CD4-positive, alpha-beta T cell (primary cell): ENCODE measurements around the gene WASHC3. TPM values are rescaled to one million over a fixed set of nuclear protein-coding genes. Genes with fewer than 3 reads are reported as not detected.

Experiments used
- ATAC-seq: fragments of 200-7000 bp; cut with Tn5 transposase; one replicate; pipeline ENCODE4 v1.10.0; 2022; ENCODE audit warnings: mild to moderate bottlenecking; ENCODE audit not compliant: poor library complexity
- CTCF ChIA-PET: fragments of 350-600 bp; sonication (Branson Sonifier 250); formaldehyde crosslinking; loops from one replicate; lab custom pipeline; 2021; ENCODE audit warnings: antibody characterized with exemption, inconsistent platforms; lab: Charles Lee
- POLR2A ChIA-PET: fragments of 350-600 bp; sonication (Branson Sonifier 250); formaldehyde crosslinking; loops from one replicate; lab custom pipeline; 2021; ENCODE audit warnings: antibody characterized with exemption, inconsistent platforms; lab: Charles Lee
- DNase-seq, 14 experiments: peaks; one replicate each; pipeline ENCODE4 v3.0.0-alpha.2; 2013 to 2020; ENCODE audit warnings: mixed read lengths in 2 of 14
- H3K27ac ChIP-seq, 2 donors: one replicate each; pipeline versions ENCODE4 v1.5.1 to v1.7.0; 2013; ENCODE audit warnings: low read length in 2 of 2, low read depth in 1 of 2, mild to moderate bottlenecking in 1 of 2
- H3K27me3 ChIP-seq, 2 experiments: 1 replicate in 1 of 2; 2 replicates in 1 of 2; pipeline versions ENCODE4 v1.6.1 to v1.7.0; 2013; ENCODE audit warnings: low read length in 2 of 2, control low read depth in 1 of 2, mild to moderate bottlenecking in 1 of 2, moderate library complexity in 1 of 2; ENCODE audit not compliant: insufficient read depth in 2 of 2, control insufficient read depth in 1 of 2
- H3K36me3 ChIP-seq: one replicate; pipeline ENCODE4 v1.6.1; 2013; ENCODE audit warnings: low read length, control low read depth; ENCODE audit not compliant: insufficient read depth
- H3K4me1 ChIP-seq: one replicate; pipeline ENCODE4 v1.6.1; 2013; ENCODE audit warnings: low read length, control low read depth; ENCODE audit not compliant: insufficient read depth
- H3K4me3 ChIP-seq: one replicate; pipeline ENCODE4 v1.5.1; 2013; ENCODE audit warnings: mild to moderate bottlenecking, low read length, moderate library complexity
- H3K9me3 ChIP-seq, 2 experiments: 1 replicate in 1 of 2; 2 replicates in 1 of 2; pipeline versions ENCODE4 v1.6.1 to v1.7.0; 2013; ENCODE audit warnings: low read length in 2 of 2, mild to moderate bottlenecking in 2 of 2, control low read depth in 1 of 2, moderate library complexity in 1 of 2; ENCODE audit not compliant: control insufficient read depth in 1 of 2, insufficient read depth in 1 of 2
- H3K27ac Mint-ChIP-seq: one replicate; pipeline ENCODE4 v1.8.0; 2020; ENCODE audit warnings: mixed read lengths
- H3K27me3 Mint-ChIP-seq: one replicate; pipeline ENCODE4 v1.8.0; 2021; ENCODE audit warnings: mixed read lengths
- H3K36me3 Mint-ChIP-seq: one replicate; pipeline ENCODE4 v1.8.0; 2021; ENCODE audit warnings: low read depth, mixed read lengths
- H3K4me1 Mint-ChIP-seq: one replicate; pipeline ENCODE4 v1.8.0; 2021; ENCODE audit warnings: low read depth, mixed read lengths
- H3K4me3 Mint-ChIP-seq: one replicate; pipeline ENCODE4 v1.8.0; 2020; ENCODE audit warnings: mild to moderate bottlenecking, mixed read lengths
- H3K9me3 Mint-ChIP-seq: one replicate; pipeline ENCODE4 v1.8.0; 2020; ENCODE audit warnings: mixed read lengths
- intact Hi-C, 2 experiments: fragments of 100-400 bp; cut with DNase I in 1 of 2; cut with micrococcal nuclease in 1 of 2; formaldehyde crosslinking; loops; one replicate each; pipeline versions ENCODE4 v1.15.1 to v1.9.0; 2023 to 2025; cut with DNase I, micrococcal nuclease
- total RNA-seq, 174 experiments: library from RNA in 2 of 174; stranded (reverse) in 2 of 174; gene quantifications; one replicate each; pipeline ENCODE4 v1.2.3 and lab custom pipeline; 2021 to 2026
- TF ChIP-seq, protein P1 (sequence below): fragments of 200-600 bp; IDR thresholded peaks from one replicate; pipeline ENCODE4 v1.8.0; 2022; ENCODE audit warnings: antibody characterized with exemption, mild to moderate bottlenecking

WASHC3 gene
- total RNA-seq, 2 experiments from 2014 or later: 16.9 to 20.3 TPM

DNA sequence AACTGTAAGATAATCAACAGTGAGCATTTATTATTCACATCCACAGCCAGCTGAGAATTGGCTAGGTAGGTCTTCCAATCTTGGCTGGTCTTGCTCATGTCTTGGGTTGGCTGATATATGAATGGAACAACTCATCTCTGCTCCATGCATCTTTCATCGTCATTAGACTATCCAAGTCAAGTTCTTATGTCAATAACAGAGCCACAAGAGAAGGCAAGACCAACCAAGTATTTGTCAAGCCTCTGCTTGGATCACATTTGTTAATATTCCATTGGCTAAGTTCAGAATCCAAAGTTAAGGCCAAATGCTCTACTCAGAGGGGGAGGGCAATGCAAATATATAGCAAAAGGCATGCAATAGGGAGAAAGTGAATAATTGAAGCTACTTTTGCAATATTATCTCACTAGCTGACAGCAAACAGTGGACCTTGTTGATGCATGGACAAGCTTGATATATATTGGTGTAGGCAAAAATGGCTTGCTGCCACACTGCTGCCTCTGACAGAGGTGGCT is 53.1 kb downstream of the WASHC3 start:
- no peaks in the 10 kb centered on the region for H3K27me3 ChIP-seq
- peaks cover 12% of the 10 kb centered on the region for H3K36me3 ChIP-seq
- TF ChIP-seq, protein P1, sequence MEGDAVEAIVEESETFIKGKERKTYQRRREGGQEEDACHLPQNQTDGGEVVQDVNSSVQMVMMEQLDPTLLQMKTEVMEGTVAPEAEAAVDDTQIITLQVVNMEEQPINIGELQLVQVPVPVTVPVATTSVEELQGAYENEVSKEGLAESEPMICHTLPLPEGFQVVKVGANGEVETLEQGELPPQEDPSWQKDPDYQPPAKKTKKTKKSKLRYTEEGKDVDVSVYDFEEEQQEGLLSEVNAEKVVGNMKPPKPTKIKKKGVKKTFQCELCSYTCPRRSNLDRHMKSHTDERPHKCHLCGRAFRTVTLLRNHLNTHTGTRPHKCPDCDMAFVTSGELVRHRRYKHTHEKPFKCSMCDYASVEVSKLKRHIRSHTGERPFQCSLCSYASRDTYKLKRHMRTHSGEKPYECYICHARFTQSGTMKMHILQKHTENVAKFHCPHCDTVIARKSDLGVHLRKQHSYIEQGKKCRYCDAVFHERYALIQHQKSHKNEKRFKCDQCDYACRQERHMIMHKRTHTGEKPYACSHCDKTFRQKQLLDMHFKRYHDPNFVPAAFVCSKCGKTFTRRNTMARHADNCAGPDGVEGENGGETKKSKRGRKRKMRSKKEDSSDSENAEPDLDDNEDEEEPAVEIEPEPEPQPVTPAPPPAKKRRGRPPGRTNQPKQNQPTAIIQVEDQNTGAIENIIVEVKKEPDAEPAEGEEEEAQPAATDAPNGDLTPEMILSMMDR: no peak
- peaks cover 31% of the 10 kb centered on the region for H3K36me3 Mint-ChIP-seq
- no peak overlapping the region for H3K27ac ChIP-seq
- H3K4me1 Mint-ChIP-seq: no peaks in the 10 kb centered on the region
- ATAC-seq (no peak), DNase-seq (no peak)
- H3K27ac Mint-ChIP-seq: no peak overlapping the region
- no peaks in the 10 kb centered on the region for H3K9me3 ChIP-seq
- no peak overlapping the region for H3K4me3 ChIP-seq
- CTCF ChIA-PET: no interaction called here
- intact Hi-C loops: no loop called here
- no peak overlapping the region for H3K4me3 Mint-ChIP-seq
- no peaks in the 10 kb centered on the region for H3K4me1 ChIP-seq
- no peaks in the 10 kb centered on the region for H3K27me3 Mint-ChIP-seq
- POLR2A ChIA-PET: no interaction called here
- no peaks in the 10 kb centered on the region for H3K9me3 Mint-ChIP-seq

DNA sequence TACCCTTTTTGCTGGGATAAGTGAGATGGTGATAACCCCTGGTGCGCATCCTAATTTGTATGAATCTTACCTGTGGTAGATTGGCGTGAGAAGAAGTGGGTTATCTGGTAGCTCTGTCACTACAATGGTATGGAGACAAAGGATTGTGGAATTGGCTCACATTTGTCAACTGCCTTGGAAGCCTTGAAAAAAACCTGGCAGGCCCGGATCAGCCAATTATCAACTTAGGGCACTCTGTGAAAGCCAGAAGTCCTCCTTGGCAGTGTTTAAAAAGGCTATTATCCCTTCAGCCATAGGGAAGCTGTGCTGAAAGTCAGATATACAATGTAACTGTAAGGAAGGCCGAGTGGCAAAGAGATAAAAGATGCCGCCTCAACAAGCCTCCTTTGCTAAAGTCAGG is 56.5 kb downstream of the WASHC3 start:
- Mint-ChIP-seq H3K27ac (no peak overlapping the region), H3K9me3 (no peaks in the 10 kb centered on the region), H3K36me3 (peaks cover 7% of the 10 kb centered on the region), H3K4me1 (no peaks in the 10 kb centered on the region), H3K4me3 (no peak overlapping the region), H3K27me3 (peaks cover 2% of the 10 kb centered on the region)
- ATAC-seq (no peak), DNase-seq (no peak)
- H3K36me3 ChIP-seq: no peaks in the 10 kb centered on the region
- CTCF ChIA-PET: no interaction called here
- H3K9me3 ChIP-seq: no peaks in the 10 kb centered on the region
- H3K27me3 ChIP-seq: no peaks in the 10 kb centered on the region
- POLR2A ChIA-PET: no interaction called here
- no peak overlapping the region for H3K4me3 ChIP-seq
- TF ChIP-seq, protein P1: no peak
- H3K4me1 ChIP-seq: no peaks in the 10 kb centered on the region
- intact Hi-C loops: no loop called here
- no peak overlapping the region for H3K27ac ChIP-seq

DNA sequence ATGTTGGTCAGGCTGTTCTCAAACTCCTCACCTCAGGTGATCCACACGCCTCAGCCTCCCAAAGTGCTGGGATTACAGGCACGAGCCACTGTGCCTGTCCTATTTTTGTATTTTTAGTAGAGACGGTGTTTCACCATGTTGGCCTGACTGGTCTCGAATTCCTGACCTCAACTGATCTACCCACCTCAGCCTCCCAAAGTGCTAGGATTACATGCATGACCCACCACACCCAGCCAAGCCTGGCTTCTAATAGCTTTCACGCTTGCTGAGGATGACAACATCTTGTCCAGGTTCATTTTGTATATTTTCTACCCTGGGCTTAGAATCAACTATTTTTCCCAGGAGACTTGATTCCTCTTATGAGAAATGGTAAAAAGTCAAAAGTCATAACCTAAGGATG is 64.7 kb downstream of the WASHC3 start:
- DNase-seq (no peak), ATAC-seq (no peak)
- Histone ChIP-seq H3K36me3 (no peaks in the 10 kb centered on the region), H3K4me3 (no peak overlapping the region), H3K9me3 (no peaks in the 10 kb centered on the region), H3K27me3 (peaks cover 0 to 7% of the 10 kb centered on the region in 2 experiments), H3K4me1 (no peaks in the 10 kb centered on the region), H3K27ac (no peak overlapping the region)
- ChIA-PET CTCF (no interaction called here), POLR2A (no interaction called here)
- Mint-ChIP-seq H3K4me3 (no peak overlapping the region), H3K9me3 (no peaks in the 10 kb centered on the region), H3K4me1 (no peaks in the 10 kb centered on the region), H3K27ac (no peak overlapping the region), H3K27me3 (peaks cover 24% of the 10 kb centered on the region), H3K36me3 (no peaks in the 10 kb centered on the region)
- intact Hi-C loops: no loop called here
- TF ChIP-seq, protein P1: no peak
